Left ventricle myocardium inferior (tissue), 1 donor: ENCODE measurements around the gene SYNGR1. TPM values are rescaled to one million over a fixed set of nuclear protein-coding genes. Genes with fewer than 3 reads are reported as not detected.
"Not testable (repeated sequence)": the region's sequence is repeated elsewhere in the genome, so short reads cannot be mapped to it uniquely, and the experiment has no call there.

ENCODE experiments used
- DNase-seq: peaks from one replicate; pipeline ENCODE4 v3.0.0-alpha.2; 2020
- H3K27ac ChIP-seq: fragments of 200-600 bp; replicated peaks from 2 replicates; pipeline ENCODE4 v1.8.0; 2021
- H3K27me3 ChIP-seq: fragments of 200-600 bp; 2 replicates; pipeline ENCODE4 v1.8.0; 2021; ENCODE audit warnings: low read depth
- H3K36me3 ChIP-seq: fragments of 200-600 bp; 2 replicates; pipeline ENCODE4 v1.8.0; 2021
- H3K4me1 ChIP-seq: fragments of 200-600 bp; 2 replicates; pipeline ENCODE4 v1.8.0; 2021
- H3K4me3 ChIP-seq: fragments of 200-600 bp; 2 replicates; pipeline ENCODE4 v1.8.0; 2021; ENCODE audit warnings: mild to moderate bottlenecking, moderate library complexity
- H3K9me3 ChIP-seq: fragments of 200-600 bp; replicated peaks from 2 replicates; pipeline ENCODE4 v1.8.0; 2021
- intact Hi-C: fragments of 100-400 bp; cut with micrococcal nuclease; formaldehyde crosslinking; loops from one replicate; pipeline ENCODE4 v1.11.0; 2022
- total RNA-seq: library from RNA; stranded (reverse); fragmentation: NEBNext Ultra II Directional; extraction: Animal tissue kit (Norgen Biotek cat#: 25700); gene quantifications from one replicate; pipeline ENCODE4 v1.2.1, GENCODE V29; 2021
- TF ChIP-seq, protein P1 (sequence below): fragments of 200-600 bp; IDR thresholded peaks from 2 replicates; pipeline ENCODE4 v1.8.0; 2021; ENCODE audit warnings: antibody characterized with exemption, mild to moderate bottlenecking, borderline replicate concordance
- donor health status: DM: no; HTN: yes; CAD: no; lungs with severe emphysema.

SYNGR1 gene
- total RNA-seq, 1 donor from 2014 or later = 37.7 TPM

DNA sequence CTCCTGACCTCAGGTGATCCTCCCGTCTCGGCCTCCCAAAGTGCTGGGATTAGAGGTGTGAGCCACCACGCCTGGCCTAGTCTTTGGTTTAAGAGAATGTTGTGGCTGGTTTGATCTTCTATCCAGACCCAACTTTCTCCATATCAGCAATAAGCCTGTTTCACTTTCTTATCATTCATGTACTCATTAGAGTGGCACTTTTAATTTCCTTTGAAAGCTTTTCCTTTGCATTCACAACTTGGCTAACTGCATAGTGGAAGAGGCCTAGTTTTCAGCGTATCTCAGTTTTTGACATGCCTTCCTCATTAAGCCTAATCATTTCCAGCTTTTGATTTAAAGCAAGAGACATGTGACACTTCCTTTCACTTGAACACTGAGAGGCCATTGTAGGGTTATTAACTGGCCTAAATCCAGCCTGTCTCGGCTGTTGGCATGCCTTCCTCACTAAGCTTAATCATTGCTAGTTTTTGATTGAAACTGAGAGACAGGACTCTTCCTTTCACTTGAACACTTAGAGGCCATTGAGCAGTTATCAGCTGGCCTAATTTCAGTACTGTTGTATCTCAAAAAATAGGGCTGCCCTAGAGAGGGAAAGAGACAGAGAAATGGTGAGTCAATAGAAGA, 17.2 kb upstream of the SYNGR1 start:
- H3K36me3 ChIP-seq = no peaks in the 10 kb centered on the region
- DNase-seq = no peak
- no peaks in the 10 kb centered on the region for H3K9me3 ChIP-seq
- no peak overlapping the region for H3K4me3 ChIP-seq
- peak overlapping the region; percentile 51 for H3K27ac ChIP-seq
- TF ChIP-seq, protein P1, sequence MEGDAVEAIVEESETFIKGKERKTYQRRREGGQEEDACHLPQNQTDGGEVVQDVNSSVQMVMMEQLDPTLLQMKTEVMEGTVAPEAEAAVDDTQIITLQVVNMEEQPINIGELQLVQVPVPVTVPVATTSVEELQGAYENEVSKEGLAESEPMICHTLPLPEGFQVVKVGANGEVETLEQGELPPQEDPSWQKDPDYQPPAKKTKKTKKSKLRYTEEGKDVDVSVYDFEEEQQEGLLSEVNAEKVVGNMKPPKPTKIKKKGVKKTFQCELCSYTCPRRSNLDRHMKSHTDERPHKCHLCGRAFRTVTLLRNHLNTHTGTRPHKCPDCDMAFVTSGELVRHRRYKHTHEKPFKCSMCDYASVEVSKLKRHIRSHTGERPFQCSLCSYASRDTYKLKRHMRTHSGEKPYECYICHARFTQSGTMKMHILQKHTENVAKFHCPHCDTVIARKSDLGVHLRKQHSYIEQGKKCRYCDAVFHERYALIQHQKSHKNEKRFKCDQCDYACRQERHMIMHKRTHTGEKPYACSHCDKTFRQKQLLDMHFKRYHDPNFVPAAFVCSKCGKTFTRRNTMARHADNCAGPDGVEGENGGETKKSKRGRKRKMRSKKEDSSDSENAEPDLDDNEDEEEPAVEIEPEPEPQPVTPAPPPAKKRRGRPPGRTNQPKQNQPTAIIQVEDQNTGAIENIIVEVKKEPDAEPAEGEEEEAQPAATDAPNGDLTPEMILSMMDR = no peak
- H3K4me1 ChIP-seq = peaks cover 10% of the 10 kb centered on the region
- H3K27me3 ChIP-seq = no peaks in the 10 kb centered on the region
- intact Hi-C loops = no loop called here

DNA sequence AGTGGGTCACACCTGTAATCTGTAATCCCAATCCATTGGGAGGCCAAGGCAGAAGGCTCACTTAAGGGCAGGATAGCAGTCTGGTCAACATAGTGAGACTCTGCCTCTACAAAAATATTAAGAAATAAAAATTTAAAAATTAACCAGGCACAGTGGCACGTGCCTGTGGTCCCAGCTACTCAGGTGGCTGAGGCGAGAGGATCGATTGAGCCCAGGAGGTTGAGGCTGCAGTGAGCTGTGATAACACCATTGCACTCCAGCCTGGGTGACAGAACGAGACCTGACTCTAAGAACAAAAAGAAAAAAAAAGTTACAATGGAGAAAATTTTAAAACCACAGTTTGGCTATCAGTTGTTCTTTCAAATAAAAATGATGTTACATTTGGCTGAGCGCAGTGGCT, 13.4 kb upstream of the SYNGR1 start:
- intact Hi-C loops = no loop called here
- DNase-seq = no peak

DNA sequence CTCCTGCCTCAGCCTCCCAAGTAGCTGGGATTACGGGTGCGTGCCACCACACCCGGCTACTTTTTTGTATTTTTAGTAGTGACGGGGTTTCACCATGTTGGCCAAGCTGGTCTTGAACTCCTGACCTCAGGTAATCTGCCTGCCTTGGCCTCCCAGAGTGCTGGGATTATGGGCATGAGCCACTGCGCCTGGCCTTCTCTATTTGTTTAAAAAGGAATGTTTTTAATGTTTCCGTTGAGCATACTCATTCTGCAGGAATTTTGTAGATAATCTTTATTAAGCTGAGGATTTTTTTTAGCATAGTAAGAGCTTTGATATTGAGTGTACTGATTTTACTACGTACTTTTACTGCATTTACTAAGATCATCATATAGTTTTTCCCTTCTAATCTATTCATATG, 10.0 kb upstream of the SYNGR1 start:
- not testable (repeated sequence) for H3K27ac ChIP-seq, H3K36me3 ChIP-seq, H3K4me1 ChIP-seq, H3K9me3 ChIP-seq, DNase-seq, H3K4me3 ChIP-seq, H3K27me3 ChIP-seq
- intact Hi-C loops = loop anchor here (10.0 kb wide), 1 partner anchor 175 kb away; no protein-coding TSS in a partner anchor

More for the DNA sequence above, 13.4 kb upstream of the SYNGR1 start:
- Histone ChIP-seq H3K4me1 (peaks cover 10% of the 10 kb centered on the region), H3K27ac (no peak overlapping the region), H3K4me3 (no peak overlapping the region), H3K36me3 (no peaks in the 10 kb centered on the region), H3K27me3 (no peaks in the 10 kb centered on the region), H3K9me3 (no peaks in the 10 kb centered on the region)
- TF ChIP-seq, protein P1 = no peak

DNA sequence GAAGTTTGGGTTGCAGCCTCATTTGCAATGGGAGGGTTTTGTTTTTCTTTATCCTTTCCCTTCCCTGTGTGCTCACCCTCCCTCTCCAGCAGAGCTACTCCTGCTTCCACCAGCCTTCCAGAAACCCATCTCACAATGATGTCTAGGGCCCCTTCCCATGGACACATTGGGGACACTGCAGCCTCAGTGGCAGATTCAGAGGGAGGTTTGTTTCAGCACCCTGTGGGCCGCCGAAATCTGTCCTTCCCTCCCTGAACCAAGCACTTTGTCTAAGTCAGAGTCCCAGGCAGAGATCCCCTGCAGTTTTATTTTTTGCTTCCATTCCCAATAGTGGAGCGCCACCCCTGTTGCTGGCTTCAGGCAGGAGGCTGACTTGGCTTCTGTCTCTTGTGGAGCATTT, 8.6 kb upstream of the SYNGR1 start:
- Histone ChIP-seq H3K4me3 (no peak overlapping the region), H3K9me3 (no peaks in the 10 kb centered on the region), H3K4me1 (peaks cover 5% of the 10 kb centered on the region), H3K27me3 (peaks cover 9% of the 10 kb centered on the region), H3K27ac (no peak overlapping the region), H3K36me3 (no peaks in the 10 kb centered on the region)
- intact Hi-C loops = loop anchor here (10.0 kb wide), 1 partner anchor 174 kb away; no protein-coding TSS in a partner anchor
- TF ChIP-seq, protein P1 = no peak
- no peak for DNase-seq

DNA sequence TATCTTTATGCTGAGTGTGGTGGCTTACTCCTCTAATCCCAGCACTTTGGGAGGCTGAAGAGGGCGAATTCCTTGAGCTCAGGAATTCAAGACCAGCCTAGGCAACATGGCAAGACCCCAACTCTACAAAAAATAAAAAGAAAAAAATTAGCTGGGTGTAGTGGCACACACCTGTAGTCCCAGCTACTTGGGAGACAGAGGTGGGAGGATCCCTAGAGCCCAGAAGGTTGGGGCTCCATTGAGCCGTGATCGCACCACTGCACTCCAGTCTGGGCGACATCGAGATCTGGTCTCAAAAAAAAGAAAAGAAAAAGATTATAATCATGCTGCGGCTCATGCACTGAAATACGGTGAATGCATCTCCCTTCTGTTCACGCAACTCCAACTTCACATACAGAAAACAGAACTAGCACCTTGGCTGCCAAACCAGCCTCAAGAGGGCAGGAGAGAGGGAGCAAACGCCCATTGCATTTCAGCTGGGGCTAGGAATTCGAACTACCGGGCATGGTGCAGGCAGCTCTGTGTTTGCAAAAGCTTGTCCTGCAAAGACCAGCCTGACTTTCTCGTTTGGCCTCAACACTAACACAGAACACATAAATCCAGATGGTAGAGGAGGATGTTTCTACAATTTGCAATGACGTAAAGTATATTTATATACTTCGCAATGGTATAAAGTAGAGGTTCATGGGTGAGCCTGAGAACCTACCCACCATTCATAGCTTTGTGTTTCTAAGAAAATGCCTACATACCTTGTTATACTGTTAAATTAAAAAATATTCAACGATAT, 6.3 kb upstream of the SYNGR1 start:
- TF ChIP-seq, protein P1 = peak; percentile 79
- intact Hi-C loops = loop anchor here (10.0 kb wide), 1 partner anchor 171 kb away; no protein-coding TSS in a partner anchor
- Histone ChIP-seq H3K36me3 (no peaks in the 10 kb centered on the region), H3K27me3 (peaks cover 10% of the 10 kb centered on the region), H3K4me3 (no peak overlapping the region), H3K4me1 (peaks cover 5% of the 10 kb centered on the region), H3K9me3 (no peaks in the 10 kb centered on the region), H3K27ac (no peak overlapping the region)
- peak; percentile 41 for DNase-seq

DNA sequence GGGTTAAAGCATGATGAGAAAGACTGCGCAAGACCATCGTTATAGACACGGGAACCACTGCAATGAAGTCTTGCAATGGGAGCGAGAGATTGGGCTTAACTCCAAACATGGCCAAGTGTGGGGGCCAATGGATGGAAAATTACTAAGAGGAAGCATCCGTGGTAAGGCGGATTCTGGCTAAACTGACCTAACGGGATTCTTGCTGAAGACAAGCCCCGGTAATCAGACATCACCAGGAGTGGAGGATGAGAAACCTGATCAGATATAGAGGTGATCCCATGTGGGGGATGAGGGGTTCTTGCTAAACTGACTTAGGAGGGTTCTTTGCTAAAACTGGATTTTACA, 5.8 kb upstream of the SYNGR1 start:
- DNase-seq = no peak
- peaks cover 9% of the 10 kb centered on the region for H3K4me1 ChIP-seq
- no peaks in the 10 kb centered on the region for H3K36me3 ChIP-seq
- no peak overlapping the region for H3K4me3 ChIP-seq
- peaks cover 10% of the 10 kb centered on the region for H3K27me3 ChIP-seq
- TF ChIP-seq, protein P1 = no peak
- no peak overlapping the region for H3K27ac ChIP-seq
- intact Hi-C loops = loop anchor here (10.0 kb wide), 1 partner anchor 171 kb away; no protein-coding TSS in a partner anchor
- no peaks in the 10 kb centered on the region for H3K9me3 ChIP-seq
